Measurements from ENCODE around the gene FAF1. TPM values are rescaled to one million over a fixed set of nuclear protein-coding genes. Genes with fewer than 3 reads are reported as not detected.

FAF1 gene
- total RNA-seq, 1 donor from 2014 or later: 54.3 TPM

DNA sequence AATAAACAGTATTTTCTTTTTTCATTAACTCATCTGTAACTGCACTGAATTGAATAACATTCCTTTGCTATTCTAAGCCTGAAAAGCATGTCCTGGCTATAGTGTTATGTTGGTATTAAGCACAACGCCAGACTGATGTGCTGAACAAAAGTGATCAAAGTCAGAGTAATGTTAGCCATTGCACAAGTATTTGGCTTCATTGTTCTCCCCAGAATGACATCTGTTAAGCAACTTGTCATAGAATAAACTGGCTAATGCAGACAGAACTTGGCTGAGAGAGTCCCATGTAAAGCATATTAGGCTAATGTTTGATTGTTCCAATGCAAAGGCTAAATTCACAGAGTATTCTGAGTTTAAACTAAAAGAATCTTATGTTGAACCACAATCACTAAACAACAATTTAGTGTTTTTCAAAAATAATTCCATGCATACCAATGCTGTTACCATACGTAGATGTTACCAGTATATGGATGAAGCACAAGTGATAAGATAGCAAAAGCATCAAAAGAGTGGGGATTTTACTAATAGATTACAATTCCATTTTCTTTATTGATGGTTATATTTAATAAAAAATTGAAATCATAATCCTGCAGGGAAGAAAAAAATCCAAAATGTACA lies 301.5 kb downstream of the FAF1 start:
- H3K4me3 Mint-ChIP-seq (ENCODE audit: unreplicated experiment): no peak overlapping the region
- no peak overlapping the region for H3K27ac Mint-ChIP-seq (ENCODE audit: unreplicated experiment)
- no peaks in the 10 kb centered on the region for H3K27me3 Mint-ChIP-seq (ENCODE audit: unreplicated experiment)
- no peak for DNase-seq (ENCODE audit: low spot score)
- H3K9me3 Mint-ChIP-seq (ENCODE audit: unreplicated experiment): no peaks in the 10 kb centered on the region
- TF ChIP-seq, protein P1, sequence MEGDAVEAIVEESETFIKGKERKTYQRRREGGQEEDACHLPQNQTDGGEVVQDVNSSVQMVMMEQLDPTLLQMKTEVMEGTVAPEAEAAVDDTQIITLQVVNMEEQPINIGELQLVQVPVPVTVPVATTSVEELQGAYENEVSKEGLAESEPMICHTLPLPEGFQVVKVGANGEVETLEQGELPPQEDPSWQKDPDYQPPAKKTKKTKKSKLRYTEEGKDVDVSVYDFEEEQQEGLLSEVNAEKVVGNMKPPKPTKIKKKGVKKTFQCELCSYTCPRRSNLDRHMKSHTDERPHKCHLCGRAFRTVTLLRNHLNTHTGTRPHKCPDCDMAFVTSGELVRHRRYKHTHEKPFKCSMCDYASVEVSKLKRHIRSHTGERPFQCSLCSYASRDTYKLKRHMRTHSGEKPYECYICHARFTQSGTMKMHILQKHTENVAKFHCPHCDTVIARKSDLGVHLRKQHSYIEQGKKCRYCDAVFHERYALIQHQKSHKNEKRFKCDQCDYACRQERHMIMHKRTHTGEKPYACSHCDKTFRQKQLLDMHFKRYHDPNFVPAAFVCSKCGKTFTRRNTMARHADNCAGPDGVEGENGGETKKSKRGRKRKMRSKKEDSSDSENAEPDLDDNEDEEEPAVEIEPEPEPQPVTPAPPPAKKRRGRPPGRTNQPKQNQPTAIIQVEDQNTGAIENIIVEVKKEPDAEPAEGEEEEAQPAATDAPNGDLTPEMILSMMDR (IDR thresholded peaks at IDR 0.05; ENCODE audit: unreplicated experiment): no peak
- no peaks in the 10 kb centered on the region for H3K36me3 Mint-ChIP-seq (ENCODE audit: low read depth, unreplicated experiment)
- H3K4me1 Mint-ChIP-seq (ENCODE audit: unreplicated experiment): peaks cover 2% of the 10 kb centered on the region

DNA sequence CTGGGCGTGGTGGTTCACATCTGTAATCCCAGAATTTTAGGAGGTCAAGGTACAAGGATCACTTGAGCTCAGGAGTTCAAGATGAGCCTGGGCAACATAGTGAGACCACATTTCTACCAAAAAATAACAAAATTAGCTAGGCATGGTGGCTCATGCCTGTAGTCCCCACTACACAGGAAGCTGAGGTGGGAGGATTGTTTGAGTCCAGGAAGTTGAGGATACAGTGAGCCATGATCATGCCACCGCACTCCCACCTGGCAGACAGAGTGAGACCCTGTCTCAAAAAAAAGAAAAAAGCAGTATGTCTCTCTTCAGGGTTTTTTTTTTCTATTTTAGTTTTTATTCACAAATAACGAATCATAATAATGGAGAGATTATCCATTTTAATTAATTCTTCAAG lies 303.1 kb downstream of the FAF1 start:
- TF ChIP-seq, protein P1 (IDR thresholded peaks at IDR 0.05; ENCODE audit: unreplicated experiment): no peak
- no peak overlapping the region for H3K27ac Mint-ChIP-seq (ENCODE audit: unreplicated experiment)
- no peaks in the 10 kb centered on the region for H3K36me3 Mint-ChIP-seq (ENCODE audit: low read depth, unreplicated experiment)

DNA sequence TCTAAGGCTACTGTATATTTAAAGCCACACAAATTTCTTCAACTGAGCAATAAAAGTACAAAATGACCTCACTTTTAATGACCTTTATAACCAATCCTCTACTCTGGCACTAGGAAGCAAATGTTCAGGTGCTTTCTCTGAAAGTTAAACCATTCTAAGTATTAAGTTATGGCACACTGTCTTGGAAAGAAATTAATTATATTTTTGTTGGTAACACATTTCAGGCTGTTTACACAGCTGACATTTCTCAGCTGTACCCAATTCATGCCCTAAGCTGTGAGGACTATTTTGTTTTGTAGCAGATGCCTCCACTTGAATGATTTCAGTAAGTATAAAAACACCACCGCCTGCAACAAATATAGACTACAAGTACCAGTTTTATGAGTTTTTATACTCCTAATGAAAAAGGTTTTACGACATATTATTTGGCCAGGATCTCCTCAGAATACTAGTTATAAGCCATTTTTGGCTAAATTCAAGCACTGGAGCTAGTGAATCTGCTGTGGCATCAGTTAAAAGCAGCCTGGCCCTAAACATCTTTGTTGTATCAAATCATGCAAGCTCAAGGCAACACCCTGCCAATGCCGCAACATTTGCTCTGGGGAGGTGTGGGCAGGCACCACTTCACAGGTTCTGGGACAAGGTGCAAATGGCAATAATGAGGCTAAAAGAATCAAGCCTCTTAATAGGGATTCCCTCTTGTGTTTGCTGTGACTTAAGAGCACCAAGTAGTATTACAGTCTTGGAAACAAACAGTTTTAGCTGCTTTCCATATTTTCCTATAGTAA lies 308.4 kb downstream of the FAF1 start:
- Mint-ChIP-seq H3K36me3 (ENCODE audit: low read depth, unreplicated experiment) (no peaks in the 10 kb centered on the region), H3K27me3 (ENCODE audit: unreplicated experiment) (no peaks in the 10 kb centered on the region), H3K27ac (ENCODE audit: unreplicated experiment) (no peak overlapping the region), H3K4me1 (ENCODE audit: unreplicated experiment) (no peaks in the 10 kb centered on the region), H3K9me3 (ENCODE audit: unreplicated experiment) (no peaks in the 10 kb centered on the region), H3K4me3 (ENCODE audit: unreplicated experiment) (no peak overlapping the region)
- TF ChIP-seq, protein P1 (IDR thresholded peaks at IDR 0.05; ENCODE audit: unreplicated experiment): no peak
- no peak for DNase-seq (ENCODE audit: low spot score)

More for the DNA sequence above, 303.1 kb downstream of the FAF1 start:
- Mint-ChIP-seq H3K4me1 (ENCODE audit: unreplicated experiment) (peaks cover 2% of the 10 kb centered on the region), H3K4me3 (ENCODE audit: unreplicated experiment) (no peak overlapping the region), H3K9me3 (ENCODE audit: unreplicated experiment) (no peaks in the 10 kb centered on the region), H3K27me3 (ENCODE audit: unreplicated experiment) (no peaks in the 10 kb centered on the region)
- DNase-seq (ENCODE audit: low spot score): no peak

DNA sequence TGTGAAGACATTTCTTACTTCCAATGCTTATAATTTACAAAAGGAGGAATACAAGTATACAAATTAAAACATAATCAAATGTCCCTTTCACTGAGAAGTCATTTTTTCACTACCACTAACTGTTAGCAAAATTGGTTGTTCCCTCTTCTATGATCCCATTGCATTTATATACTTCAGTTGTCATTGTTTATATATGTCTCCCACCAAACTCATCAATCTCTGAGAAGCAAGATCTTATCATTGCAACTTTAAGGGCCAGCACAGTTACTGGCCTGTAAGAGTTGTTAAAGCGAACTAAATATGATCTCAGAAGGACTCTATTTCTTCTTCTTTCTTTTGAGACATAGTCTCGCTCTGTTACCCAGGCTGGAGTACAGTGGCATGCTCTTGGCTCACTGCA lies 313.5 kb downstream of the FAF1 start:
- DNase-seq (ENCODE audit: low spot score): no peak
- Mint-ChIP-seq H3K27me3 (ENCODE audit: unreplicated experiment) (no peaks in the 10 kb centered on the region), H3K9me3 (ENCODE audit: unreplicated experiment) (no peaks in the 10 kb centered on the region), H3K4me3 (ENCODE audit: unreplicated experiment) (no peak overlapping the region), H3K36me3 (ENCODE audit: low read depth, unreplicated experiment) (no peaks in the 10 kb centered on the region), H3K4me1 (ENCODE audit: unreplicated experiment) (no peaks in the 10 kb centered on the region), H3K27ac (ENCODE audit: unreplicated experiment) (no peak overlapping the region)
- TF ChIP-seq, protein P1 (IDR thresholded peaks at IDR 0.05; ENCODE audit: unreplicated experiment): no peak

DNA sequence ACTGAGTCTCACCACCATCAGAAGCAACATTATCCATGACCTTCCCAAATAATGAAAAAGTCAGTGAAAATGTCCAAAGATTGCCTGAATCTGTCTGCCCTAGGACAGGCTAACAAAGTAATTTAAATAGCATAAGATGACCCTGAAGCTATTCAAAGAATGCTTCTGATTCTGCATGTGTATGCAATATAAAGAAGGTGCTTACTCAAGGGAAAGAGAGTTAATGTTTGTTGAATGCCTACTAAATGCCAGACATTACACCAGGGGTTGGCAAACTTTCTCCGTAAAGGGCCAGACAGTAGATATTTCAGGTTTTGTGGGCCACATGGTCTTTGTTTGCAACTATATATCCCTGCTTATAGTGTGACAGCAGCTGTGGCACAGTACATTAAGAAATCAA lies 314.9 kb downstream of the FAF1 start:
- no peak for DNase-seq (ENCODE audit: low spot score)
- H3K4me3 Mint-ChIP-seq (ENCODE audit: unreplicated experiment): no peak overlapping the region
- H3K9me3 Mint-ChIP-seq (ENCODE audit: unreplicated experiment): no peaks in the 10 kb centered on the region
- no peak overlapping the region for H3K27ac Mint-ChIP-seq (ENCODE audit: unreplicated experiment)
- H3K4me1 Mint-ChIP-seq (ENCODE audit: unreplicated experiment): no peaks in the 10 kb centered on the region
- H3K36me3 Mint-ChIP-seq (ENCODE audit: low read depth, unreplicated experiment): no peaks in the 10 kb centered on the region
- TF ChIP-seq, protein P1 (IDR thresholded peaks at IDR 0.05; ENCODE audit: unreplicated experiment): no peak
- H3K27me3 Mint-ChIP-seq (ENCODE audit: unreplicated experiment): no peaks in the 10 kb centered on the region

Data from endothelial cell (in vitro differentiated cells).